HG02970 (cell line): ENCODE results near the gene ADAM12.
"Not testable (repeated sequence)": the region's sequence is repeated elsewhere in the genome, so short reads cannot be mapped to it uniquely, and the experiment has no call there.

Source experiments
- ATAC-seq: cut with Tn5 transposase; IDR thresholded peaks from one replicate; pipeline ENCODE4 v1.9.1; 2021; ENCODE audit warnings: mild to moderate bottlenecking, moderate library complexity, moderate number of reproducible peaks; ENCODE audit not compliant: unreplicated experiment, low FRiP score

The ADAM12 gene

GRCh38 chr10:125970077-125970630 is 418.1 kb downstream of the ADAM12 start:
- not testable (repeated sequence) for ATAC-seq

GRCh38 chr10:125967533-125967932 is 420.7 kb downstream of the ADAM12 start:
- ATAC-seq: no peak

GRCh38 chr10:125964558-125964957 is 423.7 kb downstream of the ADAM12 start:
- no peak for ATAC-seq
